ENCODE results near the gene SNAPC1.
A peak's percentile ranks its signal among the peaks of the same experiment; 100 is the strongest.

SNAPC1 gene

GRCh38 chr14:61836184-61836583 lies 74.0 kb downstream of the SNAPC1 start:
- Histone ChIP-seq H3K27ac (no peak overlapping the region), H3K4me1 (ENCODE audit: control insufficient read depth in 1 of 2, insufficient read depth in 1 of 2, low read depth in 1 of 2, low read length in 1 of 2) (no peaks in the 10 kb centered on the region), H3K27me3 (peaks cover 41% of the 10 kb centered on the region), H3K36me3 (no peaks in the 10 kb centered on the region), H3K9me3 (no peaks in the 10 kb centered on the region), H3K4me3 (ENCODE audit: low read depth in 1 of 2, low read length in 1 of 2) (no peak overlapping the region)
- no peak for TF ChIP-seq CTCF (IDR thresholded peaks at IDR 0.05)

- H3K36me3 ChIP-seq = no peaks in the 10 kb centered on the region
- H3K9me3 ChIP-seq = no peaks in the 10 kb centered on the region
- H3K27ac ChIP-seq = no peak overlapping the region
- no peak for TF ChIP-seq CTCF (IDR thresholded peaks at IDR 0.05)
- H3K4me3 ChIP-seq (ENCODE audit: low read depth in 1 of 2, low read length in 1 of 2) = no peak overlapping the region
- peaks cover 45% of the 10 kb centered on the region for H3K27me3 ChIP-seq
- no peaks in the 10 kb centered on the region for H3K4me1 ChIP-seq (ENCODE audit: control insufficient read depth in 1 of 2, insufficient read depth in 1 of 2, low read depth in 1 of 2, low read length in 1 of 2)
Observed at GRCh38 chr14:61836807-61837206, 74.6 kb downstream of the SNAPC1 start.

GRCh38 chr14:61837336-61838229 lies 75.4 kb downstream of the SNAPC1 start:
- Histone ChIP-seq H3K36me3 (no peaks in the 10 kb centered on the region), H3K4me3 (ENCODE audit: low read depth in 1 of 2, low read length in 1 of 2) (no peak overlapping the region), H3K9me3 (no peaks in the 10 kb centered on the region), H3K27me3 (peaks cover 44% of the 10 kb centered on the region), H3K4me1 (ENCODE audit: control insufficient read depth in 1 of 2, insufficient read depth in 1 of 2, low read depth in 1 of 2, low read length in 1 of 2) (no peaks in the 10 kb centered on the region), H3K27ac (no peak overlapping the region)
- peak; percentile 93 for TF ChIP-seq CTCF (IDR thresholded peaks at IDR 0.05)

- no peak overlapping the region for H3K27ac ChIP-seq
- no peak for TF ChIP-seq CTCF (IDR thresholded peaks at IDR 0.05)
- H3K36me3 ChIP-seq = no peaks in the 10 kb centered on the region
- no peaks in the 10 kb centered on the region for H3K4me1 ChIP-seq (ENCODE audit: control insufficient read depth in 1 of 2, insufficient read depth in 1 of 2, low read depth in 1 of 2, low read length in 1 of 2)
- no peaks in the 10 kb centered on the region for H3K9me3 ChIP-seq
- no peak overlapping the region for H3K4me3 ChIP-seq (ENCODE audit: low read depth in 1 of 2, low read length in 1 of 2)
- H3K27me3 ChIP-seq = peaks cover 53% of the 10 kb centered on the region
Observed at GRCh38 chr14:61838661-61839245, 76.5 kb downstream of the SNAPC1 start.

- TF ChIP-seq CTCF (IDR thresholded peaks at IDR 0.05) = no peak
- no peak overlapping the region for H3K27ac ChIP-seq
Observed at GRCh38 chr14:61839507-61839906, 77.3 kb downstream of the SNAPC1 start.

More at GRCh38 chr14:61839507-61839906, 77.3 kb downstream of the SNAPC1 start:
- Histone ChIP-seq H3K27me3 (peaks cover 60% of the 10 kb centered on the region), H3K36me3 (no peaks in the 10 kb centered on the region), H3K9me3 (no peaks in the 10 kb centered on the region), H3K4me1 (ENCODE audit: control insufficient read depth in 1 of 2, insufficient read depth in 1 of 2, low read depth in 1 of 2, low read length in 1 of 2) (no peaks in the 10 kb centered on the region), H3K4me3 (ENCODE audit: low read depth in 1 of 2, low read length in 1 of 2) (no peak overlapping the region)
